NCI-H1417 (cell line): ENCODE data around the gene FAM50B.

Experiments used
- DNase-seq, 3 experiments: peaks; one replicate each; lab custom pipeline; 2025; lab: John Stamatoyannopoulos, UW

FAM50B gene

DNA sequence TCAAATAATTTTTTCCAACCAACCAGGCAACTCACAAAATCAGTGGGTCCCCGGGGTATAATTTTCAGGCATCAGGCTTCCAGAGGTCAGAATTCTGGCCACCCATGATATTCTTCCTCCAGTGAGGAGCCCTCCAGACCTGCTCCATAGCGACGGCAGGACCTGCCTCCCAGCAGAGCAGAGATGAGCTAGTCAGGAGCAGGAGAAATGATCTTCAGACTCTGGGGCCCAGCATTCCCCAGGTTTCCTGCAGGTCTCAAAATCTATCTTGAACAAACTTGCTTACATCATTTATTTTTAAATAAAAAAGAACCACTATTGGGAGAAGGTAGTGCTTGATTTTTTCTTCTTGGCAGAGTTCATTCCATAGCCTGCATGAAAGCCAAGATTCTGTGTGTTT, 44.7 kb downstream of the FAM50B start:
- DNase-seq: no peak

DNA sequence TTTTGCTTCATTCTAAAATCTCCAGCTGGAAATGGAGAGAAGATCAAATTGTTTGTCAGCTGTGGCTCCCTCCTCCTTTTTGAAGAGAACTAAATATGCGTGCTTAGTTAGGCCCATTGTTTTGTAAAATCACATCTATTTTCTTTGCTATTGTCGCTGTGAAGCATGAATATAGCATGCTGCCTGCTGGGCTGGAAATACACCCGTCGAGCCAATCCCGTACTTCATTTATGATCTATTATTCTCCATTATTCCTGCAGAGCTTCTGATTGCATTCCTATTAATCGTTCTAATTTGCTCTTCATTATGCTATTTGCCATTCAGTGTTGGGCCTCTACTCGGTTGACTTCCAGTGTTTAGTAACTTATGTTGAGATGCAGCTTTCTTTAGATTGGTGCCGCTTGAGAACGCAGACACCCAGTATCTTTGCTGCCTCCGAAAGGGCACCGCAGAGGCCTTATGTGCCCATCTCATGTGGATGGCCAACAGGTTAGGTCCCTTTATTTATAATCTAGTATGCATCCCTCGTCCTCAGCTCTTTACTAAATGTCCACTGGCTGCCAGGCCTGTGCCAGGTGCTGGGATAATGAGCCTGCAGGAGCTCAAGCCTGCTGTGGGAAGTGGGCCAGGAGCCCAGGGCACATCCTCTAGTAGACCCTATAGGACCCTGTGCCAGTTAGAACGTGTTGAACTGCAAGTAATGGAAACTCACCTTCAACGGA, 45.6 kb downstream of the FAM50B start:
- DNase-seq: peak in 2 of 3 experiments; percentile 57 to 72

DNA sequence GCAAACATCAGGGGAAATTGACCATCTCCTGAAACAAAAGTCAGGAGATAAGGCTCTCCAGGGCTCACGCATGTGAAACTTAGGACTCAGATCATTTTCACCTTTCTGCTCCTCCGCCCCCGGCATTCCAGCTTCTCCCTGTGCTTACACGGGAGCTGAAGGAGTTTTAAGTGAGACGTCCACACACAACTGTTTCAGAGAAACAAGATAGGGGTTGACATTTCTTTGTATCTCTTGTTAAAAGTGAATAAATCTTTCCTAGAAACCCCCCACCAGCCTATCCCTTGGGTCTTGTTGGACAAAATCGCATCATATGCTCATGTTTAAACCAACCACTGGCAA, 46.1 kb downstream of the FAM50B start:
- DNase-seq: no peak

DNA sequence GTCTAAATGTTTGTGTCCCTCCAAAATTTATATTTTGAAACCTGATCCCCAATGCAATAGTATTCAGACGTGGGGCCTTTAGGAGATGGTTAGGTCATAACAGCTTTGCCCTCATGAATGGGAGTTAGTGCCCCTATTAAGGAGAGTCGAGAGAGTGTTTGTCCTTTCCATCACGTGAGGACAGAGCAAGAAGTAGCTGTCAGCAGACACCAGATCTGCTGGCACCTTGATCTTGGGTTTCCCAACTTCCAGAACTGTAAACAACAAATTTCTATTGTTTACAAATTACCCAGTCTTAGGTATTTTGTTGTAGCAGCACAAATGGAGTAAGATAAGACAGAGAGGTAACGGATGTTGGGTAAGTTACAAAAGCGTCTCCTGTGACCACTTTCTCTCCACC, 46.6 kb downstream of the FAM50B start:
- no peak for DNase-seq

DNA sequence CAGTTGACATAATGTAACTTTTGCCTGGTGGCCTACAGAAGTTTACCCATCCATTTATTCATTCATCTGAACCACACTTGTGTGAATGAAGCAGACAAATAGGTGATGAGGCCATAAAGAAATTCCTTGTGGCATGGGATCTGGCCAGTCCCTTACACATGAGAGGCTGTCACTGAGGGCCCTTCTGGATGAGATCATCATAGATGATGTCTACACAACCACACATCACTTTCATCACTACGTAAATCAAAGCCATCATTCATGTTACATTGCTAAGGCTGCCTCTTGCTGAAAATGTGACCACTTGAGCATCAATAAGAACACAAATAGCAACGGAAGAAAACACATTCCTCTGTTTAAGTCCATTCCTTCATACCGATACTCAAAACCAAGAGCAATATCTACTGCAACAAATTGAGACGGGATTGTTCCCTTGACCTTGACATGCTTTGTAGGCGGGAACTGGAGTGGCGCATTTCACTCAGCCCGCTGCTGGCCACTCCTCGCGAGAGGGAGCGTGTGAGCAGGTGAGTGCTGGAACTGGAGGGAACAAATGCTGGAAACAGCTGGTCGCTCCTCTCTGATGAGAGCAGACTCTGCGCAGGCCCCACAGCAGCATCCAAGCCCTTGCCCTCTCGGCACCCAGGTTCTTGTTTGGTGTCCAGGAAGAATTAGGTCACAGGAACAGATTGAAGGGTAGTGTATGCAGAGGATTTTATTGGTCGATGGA, 49.3 kb downstream of the FAM50B start:
- DNase-seq: no peak

DNA sequence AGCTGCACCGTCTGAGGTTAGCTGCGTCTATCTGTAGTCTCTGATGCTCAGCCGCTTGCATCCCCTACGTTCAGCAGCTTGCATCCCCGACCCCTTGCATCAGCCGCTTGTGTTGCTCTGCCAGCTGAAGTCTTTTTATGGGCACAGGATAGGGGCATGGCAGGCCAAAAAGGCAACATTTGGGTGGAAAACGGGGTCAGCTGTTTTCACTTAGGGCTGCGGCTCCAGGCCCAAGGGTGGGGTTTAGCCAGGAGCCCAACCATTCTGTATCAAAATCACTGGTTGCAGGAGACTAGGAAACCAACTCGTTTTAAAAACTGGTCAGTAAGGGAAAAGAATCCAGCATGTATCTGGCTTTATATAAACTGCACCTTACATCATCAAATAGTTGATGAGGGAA, 49.9 kb downstream of the FAM50B start:
- no peak for DNase-seq

DNA sequence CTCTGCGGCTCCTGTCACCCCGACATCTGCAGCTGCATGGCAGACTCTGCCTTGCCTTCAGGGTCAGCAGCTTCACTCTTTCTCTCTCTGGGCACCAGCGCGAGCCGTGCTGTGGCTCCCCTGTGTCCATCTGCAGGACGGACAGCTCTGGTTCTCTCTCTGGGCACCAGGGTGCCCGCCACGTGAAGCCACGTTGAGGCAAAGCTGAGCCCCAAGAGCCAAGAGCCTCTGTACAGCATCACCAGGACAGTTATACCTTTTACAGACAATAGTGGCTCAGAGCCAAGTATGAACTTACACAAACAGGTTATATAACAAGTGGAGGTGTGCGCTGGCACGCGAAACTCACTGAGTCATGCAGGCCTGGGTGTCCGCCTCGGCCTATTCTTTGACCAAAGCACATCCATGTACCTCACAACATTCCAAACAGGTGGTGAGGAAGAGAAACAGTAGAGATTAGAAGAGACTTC, 50.8 kb downstream of the FAM50B start:
- peak in 1 of 3 experiments; percentile 6 for DNase-seq
